GM23338 (cell line): ENCODE data around the gene OR51E1. TPM values are rescaled to one million over a fixed set of nuclear protein-coding genes. Genes with fewer than 3 reads are reported as not detected.
A peak's percentile ranks its signal among the peaks of the same experiment; 100 is the strongest.

Source experiments
- ATAC-seq: fragments of 200-7000 bp; cut with Tn5 transposase; 3 replicates; pipeline ENCODE4 v1.9.1; 2020
- DNase-seq: peaks from one replicate; pipeline ENCODE4 v3.0.0-alpha.2; 2015; ENCODE audit warnings: low spot score
- H2AFZ ChIP-seq: fragments of 200-600 bp; sonication (generic); 2 replicates; pipeline ENCODE4 v1.8.0; 2016; ENCODE audit warnings: antibody characterized with exemption, mild to moderate bottlenecking, moderate library complexity
- H3F3A ChIP-seq: fragments of 200-600 bp; sonication (generic); replicated peaks from 2 replicates; pipeline ENCODE4 v1.8.0; 2017; ENCODE audit warnings: antibody characterized with exemption, mixed run types, low read depth
- H3K27ac ChIP-seq: fragments of 200-600 bp; sonication (generic); 2 replicates; pipeline ENCODE4 v1.6.1; 2016; ENCODE audit warnings: low read depth
- H3K27me3 ChIP-seq: fragments of 200-600 bp; sonication (generic); 2 replicates; pipeline ENCODE4 v1.8.0; 2016; ENCODE audit warnings: mild to moderate bottlenecking, mixed run types, moderate library complexity; ENCODE audit not compliant: insufficient read depth
- H3K36me3 ChIP-seq: fragments of 200-600 bp; sonication (generic); 2 replicates; pipeline ENCODE4 v1.8.0; 2016; ENCODE audit warnings: mild to moderate bottlenecking; ENCODE audit not compliant: insufficient read depth
- H3K4me1 ChIP-seq: fragments of 200-600 bp; sonication (generic); 2 replicates; pipeline ENCODE4 v1.8.0; 2016; ENCODE audit warnings: mild to moderate bottlenecking, moderate library complexity; ENCODE audit not compliant: insufficient read depth
- H3K4me2 ChIP-seq: fragments of 200-600 bp; sonication (generic); 2 replicates; pipeline ENCODE4 v1.7.1; 2017; ENCODE audit warnings: mixed run types
- H3K4me3 ChIP-seq: fragments of 200-600 bp; sonication (generic); 2 replicates; pipeline ENCODE4 v1.6.1; 2016; ENCODE audit warnings: mixed run types
- H3K79me2 ChIP-seq: fragments of 200-600 bp; sonication (generic); replicated peaks from 2 replicates; pipeline ENCODE4 v1.8.0; 2017; ENCODE audit warnings: mild to moderate bottlenecking; ENCODE audit not compliant: insufficient read depth
- H3K9me2 ChIP-seq: fragments of 200-600 bp; sonication (generic); 2 replicates; pipeline ENCODE4 v1.8.0; 2017; ENCODE audit not compliant: insufficient read depth
- H4K20me1 ChIP-seq: fragments of 200-600 bp; sonication (generic); replicated peaks from 2 replicates; pipeline ENCODE4 v1.8.0; 2017; ENCODE audit warnings: mild to moderate bottlenecking; ENCODE audit not compliant: insufficient read depth
- H3K27ac Mint-ChIP-seq: 2 replicates; pipeline ENCODE4 v1.8.0; 2020; ENCODE audit warnings: inconsistent platforms, mild to moderate bottlenecking, moderate library complexity, mixed read lengths
- H3K27me3 Mint-ChIP-seq: 3 replicates; pipeline ENCODE4 v1.8.0; 2022; ENCODE audit warnings: low read depth, mild to moderate bottlenecking, moderate library complexity, mixed read lengths, inconsistent platforms; ENCODE audit not compliant: insufficient read depth, poor library complexity
- H3K36me3 Mint-ChIP-seq: 3 replicates; pipeline ENCODE4 v1.8.0; 2021; ENCODE audit warnings: low read depth, mild to moderate bottlenecking, inconsistent platforms, moderate library complexity, mixed read lengths
- H3K4me1 Mint-ChIP-seq: 3 replicates; pipeline ENCODE4 v1.8.0; 2020; ENCODE audit warnings: mild to moderate bottlenecking, inconsistent platforms, mixed read lengths
- H3K4me3 Mint-ChIP-seq: 3 replicates; pipeline ENCODE4 v1.8.0; 2021; ENCODE audit warnings: moderate library complexity, mild to moderate bottlenecking, inconsistent platforms, mixed read lengths
- H3K9me3 Mint-ChIP-seq: 3 replicates; pipeline ENCODE4 v1.8.0; 2020; ENCODE audit warnings: moderate library complexity, mild to moderate bottlenecking, inconsistent platforms, mixed read lengths
- CTCF ChIP-seq, 2 experiments: fragments of 200-600 bp in 1 of 2; sonication (generic) in 1 of 2; conservative IDR thresholded peaks; 2 replicates each; pipeline versions ENCODE4 v1.5.1 to v1.6.1; 2016 to 2017; ENCODE audit warnings: antibody characterized with exemption in 2 of 2, low read depth in 2 of 2, mild to moderate bottlenecking in 2 of 2, moderate library complexity in 1 of 2
- ETS1 ChIP-seq: IDR thresholded peaks from 2 replicates; pipeline ENCODE4 v1.6.1; 2016; ENCODE audit warnings: antibody characterized with exemption
- EZH2 ChIP-seq: fragments of 200-600 bp; sonication (generic); IDR thresholded peaks from one replicate; pipeline ENCODE4 v1.8.0; 2017; ENCODE audit warnings: antibody characterized with exemption, mild to moderate bottlenecking, low read depth; ENCODE audit not compliant: unreplicated experiment
- STAT1 ChIP-seq: IDR thresholded peaks from one replicate; pipeline ENCODE4 v1.6.1; 2016; ENCODE audit warnings: antibody characterized with exemption; ENCODE audit not compliant: unreplicated experiment
- ZNF114 ChIP-seq: fragments of 250-450 bp; sonication (Bioruptor Pico); IDR thresholded peaks from 2 replicates; pipeline ENCODE4 v1.5.0; 2020; ENCODE audit warnings: mild to moderate bottlenecking, moderate library complexity
- polyA plus RNA-seq: library from polyadenylated mRNA; unstranded; fragments of >200 nt; fragmentation: Nextera tagmentation; extraction: Ambion mirVana; gene quantifications from 2 replicates; pipeline ENCODE4 v1.2.1, GENCODE V29; 2016
- total RNA-seq: library from RNA; depleted of rRNA; stranded (reverse); fragments of >200 nt; shearing (Covaris generic); gene quantifications from 2 replicates; pipeline ENCODE4 v1.2.3, GENCODE V29; 2014
- TF ChIP-seq, protein P1 (sequence below): fragments of 250-450 bp; sonication (Bioruptor Pico); IDR thresholded peaks from 2 replicates; pipeline ENCODE4 v1.5.0; 2020; ENCODE audit warnings: mild to moderate bottlenecking, moderate library complexity

OR51E1 gene
- total and polyA plus RNA-seq, 2 experiments from 2014 or later = not detected

DNA sequence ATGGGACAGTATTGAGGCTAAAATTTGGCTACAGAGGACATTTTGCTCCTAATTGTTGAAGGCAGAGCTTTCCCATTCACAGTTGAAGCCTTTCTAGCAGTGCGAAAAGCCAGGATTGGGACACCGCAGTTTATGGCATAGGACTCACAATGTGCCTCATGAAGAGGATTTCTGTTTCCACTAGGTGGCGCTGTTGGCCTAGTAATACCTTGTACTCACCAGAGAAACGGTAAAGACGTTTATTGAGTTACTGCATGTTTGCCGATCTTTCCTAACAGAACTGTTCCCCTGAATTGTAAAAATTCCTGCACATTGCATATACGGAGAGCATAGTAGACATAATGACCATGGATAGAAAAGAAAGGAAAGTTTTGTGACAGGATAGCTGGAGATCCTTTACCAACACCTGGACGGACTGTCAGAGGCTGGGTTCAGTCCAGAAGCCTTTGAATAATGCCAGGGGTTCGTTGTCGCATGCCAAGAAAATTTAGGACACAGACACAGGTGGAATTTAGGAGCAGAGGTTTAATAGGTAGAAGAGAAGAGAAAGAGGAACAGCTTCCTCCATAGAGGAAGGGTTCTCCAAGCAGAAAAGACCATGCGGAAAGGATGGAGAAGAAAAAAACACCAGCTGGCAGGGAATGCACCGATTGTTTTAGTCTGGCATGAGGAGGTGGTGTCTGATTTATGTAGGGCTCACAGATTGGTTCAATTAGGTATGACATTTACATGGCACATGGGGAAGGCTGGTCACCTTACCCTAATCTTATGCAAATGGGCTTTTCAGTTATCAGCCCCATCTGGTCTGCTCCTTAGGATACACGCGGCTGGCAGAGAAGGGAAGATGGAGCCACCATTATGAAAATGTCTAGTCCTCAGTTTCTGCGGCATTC, 17.3 kb upstream of the OR51E1 start:
- H3K36me3 Mint-ChIP-seq = no peaks in the 10 kb centered on the region; the same call in 2 of the 3 replicates
- Histone ChIP-seq H2AFZ (peak overlapping the region; percentile 63), H3K79me2 (no peaks in the 10 kb centered on the region), H3K36me3 (no peaks in the 10 kb centered on the region), H3K27ac (no peak overlapping the region), H3F3A (no peaks in the 10 kb centered on the region), H3K4me2 (peak overlapping the region; percentile 16), H3K4me3 (no peak overlapping the region), H3K4me1 (peaks cover 18% of the 10 kb centered on the region), H3K27me3 (no peaks in the 10 kb centered on the region), H3K9me2 (no peaks in the 10 kb centered on the region), H4K20me1 (no peaks in the 10 kb centered on the region)
- H3K27ac Mint-ChIP-seq = no peak overlapping the region
- ATAC-seq = peak; percentile 99
- no peak overlapping the region for H3K4me3 Mint-ChIP-seq
- H3K27me3 Mint-ChIP-seq = peaks cover 2% of the 10 kb centered on the region
- H3K9me3 Mint-ChIP-seq = peaks cover 4% of the 10 kb centered on the region
- H3K4me1 Mint-ChIP-seq = peaks cover 20% of the 10 kb centered on the region
- TF ChIP-seq, protein P1, sequence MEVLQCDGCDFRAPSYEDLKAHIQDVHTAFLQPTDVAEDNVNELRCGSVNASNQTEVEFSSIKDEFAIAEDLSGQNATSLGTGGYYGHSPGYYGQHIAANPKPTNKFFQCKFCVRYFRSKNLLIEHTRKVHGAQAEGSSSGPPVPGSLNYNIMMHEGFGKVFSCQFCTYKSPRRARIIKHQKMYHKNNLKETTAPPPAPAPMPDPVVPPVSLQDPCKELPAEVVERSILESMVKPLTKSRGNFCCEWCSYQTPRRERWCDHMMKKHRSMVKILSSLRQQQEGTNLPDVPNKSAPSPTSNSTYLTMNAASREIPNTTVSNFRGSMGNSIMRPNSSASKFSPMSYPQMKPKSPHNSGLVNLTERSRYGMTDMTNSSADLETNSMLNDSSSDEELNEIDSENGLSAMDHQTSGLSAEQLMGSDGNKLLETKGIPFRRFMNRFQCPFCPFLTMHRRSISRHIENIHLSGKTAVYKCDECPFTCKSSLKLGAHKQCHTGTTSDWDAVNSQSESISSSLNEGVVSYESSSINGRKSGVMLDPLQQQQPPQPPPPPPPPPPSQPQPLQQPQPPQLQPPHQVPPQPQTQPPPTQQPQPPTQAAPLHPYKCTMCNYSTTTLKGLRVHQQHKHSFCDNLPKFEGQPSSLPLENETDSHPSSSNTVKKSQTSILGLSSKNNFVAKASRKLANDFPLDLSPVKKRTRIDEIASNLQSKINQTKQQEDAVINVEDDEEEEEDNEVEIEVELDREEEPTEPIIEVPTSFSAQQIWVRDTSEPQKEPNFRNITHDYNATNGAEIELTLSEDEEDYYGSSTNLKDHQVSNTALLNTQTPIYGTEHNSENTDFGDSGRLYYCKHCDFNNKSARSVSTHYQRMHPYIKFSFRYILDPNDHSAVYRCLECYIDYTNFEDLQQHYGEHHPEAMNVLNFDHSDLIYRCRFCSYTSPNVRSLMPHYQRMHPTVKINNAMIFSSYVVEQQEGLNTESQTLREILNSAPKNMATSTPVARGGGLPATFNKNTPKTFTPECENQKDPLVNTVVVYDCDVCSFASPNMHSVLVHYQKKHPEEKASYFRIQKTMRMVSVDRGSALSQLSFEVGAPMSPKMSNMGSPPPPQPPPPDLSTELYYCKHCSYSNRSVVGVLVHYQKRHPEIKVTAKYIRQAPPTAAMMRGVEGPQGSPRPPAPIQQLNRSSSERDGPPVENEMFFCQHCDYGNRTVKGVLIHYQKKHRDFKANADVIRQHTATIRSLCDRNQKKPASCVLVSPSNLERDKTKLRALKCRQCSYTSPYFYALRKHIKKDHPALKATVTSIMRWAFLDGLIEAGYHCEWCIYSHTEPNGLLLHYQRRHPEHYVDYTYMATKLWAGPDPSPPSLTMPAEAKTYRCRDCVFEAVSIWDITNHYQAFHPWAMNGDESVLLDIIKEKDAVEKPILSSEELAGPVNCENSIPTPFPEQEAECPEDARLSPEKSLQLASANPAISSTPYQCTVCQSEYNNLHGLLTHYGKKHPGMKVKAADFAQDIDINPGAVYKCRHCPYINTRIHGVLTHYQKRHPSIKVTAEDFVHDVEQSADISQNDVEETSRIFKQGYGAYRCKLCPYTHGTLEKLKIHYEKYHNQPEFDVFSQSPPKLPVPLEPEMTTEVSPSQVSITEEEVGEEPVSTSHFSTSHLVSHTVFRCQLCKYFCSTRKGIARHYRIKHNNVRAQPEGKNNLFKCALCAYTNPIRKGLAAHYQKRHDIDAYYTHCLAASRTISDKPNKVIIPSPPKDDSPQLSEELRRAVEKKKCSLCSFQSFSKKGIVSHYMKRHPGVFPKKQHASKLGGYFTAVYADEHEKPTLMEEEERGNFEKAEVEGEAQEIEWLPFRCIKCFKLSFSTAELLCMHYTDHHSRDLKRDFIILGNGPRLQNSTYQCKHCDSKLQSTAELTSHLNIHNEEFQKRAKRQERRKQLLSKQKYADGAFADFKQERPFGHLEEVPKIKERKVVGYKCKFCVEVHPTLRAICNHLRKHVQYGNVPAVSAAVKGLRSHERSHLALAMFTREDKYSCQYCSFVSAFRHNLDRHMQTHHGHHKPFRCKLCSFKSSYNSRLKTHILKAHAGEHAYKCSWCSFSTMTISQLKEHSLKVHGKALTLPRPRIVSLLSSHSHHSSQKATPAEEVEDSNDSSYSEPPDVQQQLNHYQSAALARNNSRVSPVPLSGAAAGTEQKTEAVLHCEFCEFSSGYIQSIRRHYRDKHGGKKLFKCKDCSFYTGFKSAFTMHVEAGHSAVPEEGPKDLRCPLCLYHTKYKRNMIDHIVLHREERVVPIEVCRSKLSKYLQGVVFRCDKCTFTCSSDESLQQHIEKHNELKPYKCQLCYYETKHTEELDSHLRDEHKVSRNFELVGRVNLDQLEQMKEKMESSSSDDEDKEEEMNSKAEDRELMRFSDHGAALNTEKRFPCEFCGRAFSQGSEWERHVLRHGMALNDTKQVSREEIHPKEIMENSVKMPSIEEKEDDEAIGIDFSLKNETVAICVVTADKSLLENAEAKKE (CRISPR knock-in tag) = no peak
- TF ChIP-seq CTCF (conservative IDR thresholded peaks at IDR 0.05; ENCODE audit: low read depth in 2 of 2) (peak; percentile 89 to 91), STAT1 (no peak), EZH2 (no peak), ZNF114 (CRISPR knock-in tag) (no peak), ETS1 (no peak)
- DNase-seq = peak; percentile 93
